Adrenal gland (tissue), 12 donors: ENCODE results near the gene LYRM2. TPM values are rescaled to one million over a fixed set of nuclear protein-coding genes. Genes with fewer than 3 reads are reported as not detected.

ENCODE experiments used
- DNase-seq, 7 donors: peaks; one replicate each; pipeline ENCODE4 v3.0.0-alpha.2; 2019 to 2020
- H3K27ac ChIP-seq, 5 donors: fragments of 200-600 bp; sonication (generic) in 4 of 5; 1 replicate in 3 of 5; 2 replicates in 2 of 5; pipeline versions ENCODE4 v1.5.1 to v1.8.0; 2016 to 2020; ENCODE audit warnings: mild to moderate bottlenecking in 1 of 5
- H3K27me3 ChIP-seq: fragments of 200-600 bp; 2 replicates; pipeline ENCODE4 v1.8.0; 2021
- H3K36me3 ChIP-seq, 2 donors: fragments of 200-600 bp; replicated peaks in 1 of 2; 1 replicate in 1 of 2; 2 replicates in 1 of 2; pipeline versions ENCODE4 v1.5.1 to v1.8.0; 2018 to 2022
- H3K4me1 ChIP-seq, 2 donors: fragments of 200-600 bp; replicated peaks in 1 of 2; 1 replicate in 1 of 2; 2 replicates in 1 of 2; pipeline versions ENCODE4 v1.5.1 to v1.8.0; 2018 to 2021
- H3K4me3 ChIP-seq, 4 donors: fragments of 200-600 bp; sonication (generic) in 3 of 4; one replicate each; pipeline ENCODE4 v1.5.1; 2016 to 2018
- H3K9me3 ChIP-seq, 3 donors: fragments of 200-600 bp; sonication (generic) in 1 of 3; replicated peaks in 1 of 3; 1 replicate in 2 of 3; 2 replicates in 1 of 3; pipeline versions ENCODE4 v1.5.1 to v1.8.0; 2016 to 2021
- CTCF ChIP-seq, 6 experiments: fragments of 450-650 bp in 4 of 6; fragments of 200-600 bp in 2 of 6; sonication (generic) in 1 of 6; IDR thresholded peaks; 1 replicate in 5 of 6; 2 replicates in 1 of 6; pipeline versions ENCODE4 v1.5.1 to v1.8.0; 2016 to 2021; ENCODE audit warnings: antibody characterized with exemption in 6 of 6, mild to moderate bottlenecking in 2 of 6, moderate library complexity in 1 of 6
- POLR2A ChIP-seq, 2 donors: fragments of 450-650 bp; IDR thresholded peaks; one replicate each; pipeline ENCODE4 v1.6.1; 2017; ENCODE audit warnings: antibody characterized with exemption in 2 of 2, mild to moderate bottlenecking in 2 of 2, moderate library complexity in 1 of 2
- WGBS, 4 donors: extraction: QIAGEN DNeasy Blood & Tissue Kit in 2 of 4; methylation state at CpG; one replicate each; pipeline versions ENCODE4 v1.1.5 to v1.1.7; 2013 to 2017; 5-methylcytosine and 5-hydroxymethylcytosine counted together
- intact Hi-C, 2 donors: fragments of 100-400 bp; cut with DNase I; formaldehyde crosslinking; loops; one replicate each; pipeline versions ENCODE4 v1.14.1 to v1.15.0; 2022 to 2023
- polyA plus RNA-seq, 3 donors: library from polyadenylated mRNA; stranded (reverse); fragments of 200-250 nt in 2 of 3; fragments of 350-450 nt in 1 of 3; fragmentation: Illumina TruSeq in 1 of 3; extraction: RNeasy Lipid Tissue Mini Kit (QIAGEN cat#74804) in 1 of 3; gene quantifications; one replicate each; pipeline ENCODE4 v1.2.3, GENCODE V29; 2013 to 2014
- total RNA-seq, 9 donors: library from RNA; depleted of rRNA in 4 of 9; stranded (reverse); fragments of >200 nt in 4 of 9; fragments of 120-200 nt in 1 of 9; fragmentation: NEBNext Ultra II Directional in 1 of 9; extraction: Animal tissue kit (Norgen Biotek cat#: 25700) in 1 of 9; gene quantifications; one replicate each; pipeline versions ENCODE4 v1.1.0 to v1.2.4, GENCODE V29; 2013 to 2023
- donor health status: healthy with polysubstance abuse.
- donor health status: Bipolar disorder and iron deficiency.
- donor health status: DM: yes; HTN: yes; CAD: no.
- donor health status: DM: no; HTN: no; CAD: no.
- donor health status: DM: no; HTN: no; CAD: no.
- donor health status: DM: yes; HTN: yes; CAD: no.

LYRM2 gene
- total and polyA plus RNA-seq, 12 donors, result 10.2 to 97.7 (median 40.3) TPM

DNA sequence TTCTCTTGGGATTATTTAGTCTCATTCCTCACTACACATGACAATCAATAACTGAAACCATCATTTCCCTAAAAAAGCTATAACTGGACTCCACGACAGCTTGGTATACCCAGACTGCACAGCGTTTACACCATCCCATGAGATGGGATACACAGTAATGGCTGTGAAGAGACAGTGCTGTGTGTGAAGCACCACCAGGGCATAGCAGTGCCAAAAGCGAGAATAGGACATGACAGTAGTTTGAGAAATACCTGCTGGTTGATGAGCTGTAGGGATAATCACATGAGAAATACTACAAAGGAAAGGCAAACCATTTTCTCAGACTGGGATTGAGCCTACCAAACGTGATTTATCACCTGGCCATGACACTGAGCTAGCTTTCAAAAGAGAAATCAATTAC lies 22.4 kb upstream of the LYRM2 start:
- TF ChIP-seq CTCF (IDR thresholded peaks at IDR 0.05) (no peak), POLR2A (IDR thresholded peaks at IDR 0.05) (no peak)
- no peaks in the 10 kb centered on the region for H3K9me3 ChIP-seq
- H3K36me3 ChIP-seq, result peaks cover 0 to 52% of the 10 kb centered on the region in 2 donors
- WGBS, 4 donors, result 87 to 91% (median 90%) methylated on average over 4 of the region's 4 CpGs
- no peaks in the 10 kb centered on the region for H3K4me1 ChIP-seq
- no peak overlapping the region for H3K27ac ChIP-seq
- H3K27me3 ChIP-seq, result no peaks in the 10 kb centered on the region
- H3K4me3 ChIP-seq, result no peak overlapping the region
- no peak for DNase-seq
- intact Hi-C loops, result no loop called here

- intact Hi-C loops, result no loop called here
- Histone ChIP-seq H3K36me3 (peaks cover 0 to 70% of the 10 kb centered on the region in 2 donors), H3K4me1 (no peaks in the 10 kb centered on the region), H3K4me3 (no peak overlapping the region), H3K27me3 (no peaks in the 10 kb centered on the region), H3K27ac (no peak overlapping the region), H3K9me3 (no peaks in the 10 kb centered on the region)
- 86 to 93% (median 91%) methylated on average over 13 of the region's 13 CpGs for WGBS, 4 donors
- no peak for TF ChIP-seq CTCF (IDR thresholded peaks at IDR 0.05)
- no peak for TF ChIP-seq POLR2A (IDR thresholded peaks at IDR 0.05)
- DNase-seq, result no peak
Observed at GRCh38 chr6:89657445-89658158, 19.1 kb upstream of the LYRM2 start.

DNA sequence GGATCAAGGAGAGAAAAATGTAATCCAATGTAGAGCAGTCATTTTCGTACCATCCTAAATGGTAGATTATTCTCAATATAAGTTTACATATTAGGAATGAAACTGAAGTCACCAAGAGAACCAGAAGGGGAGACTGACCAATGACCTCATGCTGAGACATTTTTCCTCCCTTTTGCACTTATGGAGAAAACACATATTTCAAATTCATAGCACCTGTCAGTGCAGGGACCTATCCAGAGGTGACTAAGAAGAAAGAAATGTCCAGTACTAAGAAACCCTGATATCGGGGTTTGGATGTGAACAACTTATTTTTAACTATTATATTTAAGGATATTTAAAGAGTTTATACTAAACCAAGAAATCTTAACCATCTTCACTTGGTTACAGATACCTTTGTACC lies 16.6 kb upstream of the LYRM2 start:
- Histone ChIP-seq H3K27ac (no peak overlapping the region), H3K4me1 (no peaks in the 10 kb centered on the region), H3K27me3 (no peaks in the 10 kb centered on the region), H3K9me3 (no peaks in the 10 kb centered on the region), H3K4me3 (no peak overlapping the region), H3K36me3 (peaks cover 0 to 69% of the 10 kb centered on the region in 2 donors)
- TF ChIP-seq POLR2A (IDR thresholded peaks at IDR 0.05), result no peak
- TF ChIP-seq CTCF (IDR thresholded peaks at IDR 0.05), result no peak
- intact Hi-C loops, result no loop called here
- DNase-seq, result no peak
- WGBS, 4 donors, result 79 to 90% (median 83%) methylated on average over 2 of the region's 2 CpGs

GRCh38 chr6:89650579-89650978 lies 12.0 kb upstream of the LYRM2 start:
- intact Hi-C loops, result no loop called here
- H3K27me3 ChIP-seq, result no peaks in the 10 kb centered on the region
- H3K4me1 ChIP-seq, result no peaks in the 10 kb centered on the region
- H3K4me3 ChIP-seq, result no peak overlapping the region
- H3K27ac ChIP-seq, result no peak overlapping the region
- no peaks in the 10 kb centered on the region for H3K9me3 ChIP-seq
- H3K36me3 ChIP-seq, result peaks cover 0 to 60% of the 10 kb centered on the region in 2 donors
- WGBS, 4 donors, result 91 to 97% (median 95%) methylated on average over 8 of the region's 8 CpGs
- no peak for DNase-seq
- TF ChIP-seq CTCF (IDR thresholded peaks at IDR 0.05), result no peak
- TF ChIP-seq POLR2A (IDR thresholded peaks at IDR 0.05), result no peak
